ENCODE results near the gene KCNG2.

DNA sequence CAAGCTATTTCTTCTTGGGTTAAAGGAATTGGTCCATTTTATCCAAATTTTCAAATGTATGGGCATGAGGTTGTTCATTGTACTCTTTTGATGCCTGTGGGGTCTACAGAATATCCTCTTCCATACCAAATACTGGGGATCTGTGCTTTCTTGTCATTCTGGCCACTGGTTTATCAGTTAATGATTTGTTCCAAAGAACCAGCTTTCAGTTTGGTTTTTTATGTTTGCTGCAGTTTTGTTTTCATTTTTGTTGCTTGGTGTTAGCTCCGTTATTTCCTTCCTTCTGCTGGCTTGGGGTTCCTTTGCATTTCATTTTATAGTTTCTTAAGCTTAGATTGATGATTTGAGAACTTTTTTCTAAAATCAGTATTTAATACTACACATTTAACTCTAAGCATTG is 108.3 kb downstream of the KCNG2 start:
- TF ChIP-seq POLR2A (IDR thresholded peaks at IDR 0.05) (no peak), CTCF (IDR thresholded peaks at IDR 0.05) (no peak)

All from body of pancreas (tissue), 4 donors.